Measurements from ENCODE around the gene LOXL1.
"Not testable (repeated sequence)": the region's sequence is repeated elsewhere in the genome, so short reads cannot be mapped to it uniquely, and the experiment has no call there.

The LOXL1 gene

DNA sequence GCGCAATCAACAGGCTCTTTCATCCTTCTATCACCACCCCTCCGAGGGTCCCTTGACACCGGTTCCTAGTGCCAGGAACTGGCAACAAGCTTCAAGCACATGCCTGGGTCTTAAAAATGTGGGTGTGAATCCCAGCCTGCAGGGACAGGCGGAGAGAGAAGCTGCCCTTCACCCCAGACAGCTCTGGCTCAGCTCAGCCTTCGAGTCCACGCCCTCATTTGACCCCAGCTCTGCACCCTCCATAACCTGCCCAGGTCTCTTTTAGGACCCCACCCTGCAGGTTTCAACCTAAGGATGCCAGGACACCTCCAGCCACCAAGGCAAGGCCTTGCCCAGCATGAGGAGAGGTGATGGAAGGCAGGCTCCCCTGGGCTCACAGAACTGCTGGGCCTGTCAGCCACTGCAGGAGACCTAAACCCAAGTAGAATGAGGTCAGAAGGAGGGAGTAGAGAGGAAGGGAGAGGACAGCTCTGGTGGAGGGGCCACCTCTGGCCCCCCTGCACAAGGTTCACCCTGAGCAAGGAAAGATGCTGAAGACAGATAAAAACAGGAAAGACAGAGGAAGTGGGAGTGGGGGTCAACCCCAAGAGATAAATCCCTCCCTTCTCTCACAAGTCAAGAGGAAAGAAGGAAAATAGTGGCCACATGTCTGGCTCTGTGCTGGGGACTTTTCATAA lies 2.6 kb upstream of the LOXL1 start:
- DNase-seq = no peak

DNA sequence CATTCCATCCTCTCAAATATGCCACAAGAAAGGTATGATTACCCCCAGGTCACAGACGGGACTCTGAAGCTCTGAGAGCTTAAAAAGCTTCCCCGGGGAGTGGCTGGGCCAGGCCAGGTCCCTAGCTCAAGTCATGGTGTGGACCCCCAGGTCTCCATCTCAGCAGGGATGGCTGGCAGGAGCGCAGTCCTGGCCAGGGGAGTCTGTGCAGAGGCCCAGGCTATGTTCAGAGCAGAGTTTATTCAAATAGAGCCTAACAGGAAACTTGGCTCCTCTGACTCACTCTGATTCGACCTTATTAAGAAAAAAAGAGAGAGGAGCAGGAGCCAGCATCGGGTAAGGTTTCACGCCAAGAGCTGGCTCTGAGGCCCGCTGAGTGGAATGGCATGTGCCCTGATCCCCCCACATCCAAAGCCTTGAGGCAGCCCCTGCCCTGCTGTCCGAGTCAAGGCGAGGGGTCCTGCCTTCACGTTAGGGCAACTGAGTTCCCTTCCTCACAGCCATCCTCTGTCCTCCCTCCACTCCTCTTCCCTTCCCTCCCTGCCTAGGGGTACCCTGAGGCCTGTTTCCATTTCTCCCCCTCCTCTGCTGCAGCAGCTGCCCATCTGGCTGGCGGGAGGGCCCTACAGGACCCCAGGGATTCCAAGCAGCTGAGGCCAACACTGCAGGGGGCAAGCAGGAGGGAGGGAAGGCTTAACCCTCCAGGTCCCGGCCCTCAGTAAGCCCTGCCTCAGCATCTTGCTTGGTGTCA lies 1.9 kb upstream of the LOXL1 start:
- DNase-seq = peak in 1 of 2 donors; percentile 31

DNA sequence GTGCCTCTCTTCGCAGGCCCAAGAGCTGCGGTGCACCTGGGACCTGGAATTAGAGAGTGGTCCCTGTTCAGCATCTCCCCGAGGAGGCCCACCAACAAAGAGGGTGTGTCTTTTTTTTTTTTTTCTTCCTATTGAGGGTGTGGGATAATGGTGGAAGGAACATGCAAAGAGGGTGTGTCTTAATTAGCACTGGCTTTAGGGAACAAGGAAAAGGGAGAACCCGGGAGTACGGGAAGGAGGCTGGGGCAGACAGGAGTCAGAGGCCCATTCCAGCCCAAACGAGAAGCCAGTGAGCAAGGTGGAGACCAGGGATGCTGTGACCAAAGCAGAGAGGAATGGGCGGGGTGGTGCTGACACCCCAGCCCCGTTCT lies 429 bp upstream of the LOXL1 start:
- no peak for DNase-seq

DNA sequence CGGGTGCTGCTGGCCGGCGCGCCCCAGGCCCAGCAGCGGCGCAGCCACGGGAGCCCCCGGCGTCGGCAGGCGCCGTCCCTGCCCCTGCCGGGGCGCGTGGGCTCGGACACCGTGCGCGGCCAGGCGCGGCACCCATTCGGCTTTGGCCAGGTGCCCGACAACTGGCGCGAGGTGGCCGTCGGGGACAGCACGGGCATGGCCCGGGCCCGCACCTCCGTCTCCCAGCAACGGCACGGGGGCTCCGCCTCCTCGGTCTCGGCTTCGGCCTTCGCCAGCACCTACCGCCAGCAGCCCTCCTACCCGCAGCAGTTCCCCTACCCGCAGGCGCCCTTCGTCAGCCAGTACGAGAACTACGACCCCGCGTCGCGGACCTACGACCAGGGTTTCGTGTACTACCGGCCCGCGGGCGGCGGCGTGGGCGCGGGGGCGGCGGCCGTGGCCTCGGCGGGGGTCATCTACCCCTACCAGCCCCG lies 777 bp downstream of the LOXL1 start:
- peak; percentile 25 to 42 for DNase-seq

DNA sequence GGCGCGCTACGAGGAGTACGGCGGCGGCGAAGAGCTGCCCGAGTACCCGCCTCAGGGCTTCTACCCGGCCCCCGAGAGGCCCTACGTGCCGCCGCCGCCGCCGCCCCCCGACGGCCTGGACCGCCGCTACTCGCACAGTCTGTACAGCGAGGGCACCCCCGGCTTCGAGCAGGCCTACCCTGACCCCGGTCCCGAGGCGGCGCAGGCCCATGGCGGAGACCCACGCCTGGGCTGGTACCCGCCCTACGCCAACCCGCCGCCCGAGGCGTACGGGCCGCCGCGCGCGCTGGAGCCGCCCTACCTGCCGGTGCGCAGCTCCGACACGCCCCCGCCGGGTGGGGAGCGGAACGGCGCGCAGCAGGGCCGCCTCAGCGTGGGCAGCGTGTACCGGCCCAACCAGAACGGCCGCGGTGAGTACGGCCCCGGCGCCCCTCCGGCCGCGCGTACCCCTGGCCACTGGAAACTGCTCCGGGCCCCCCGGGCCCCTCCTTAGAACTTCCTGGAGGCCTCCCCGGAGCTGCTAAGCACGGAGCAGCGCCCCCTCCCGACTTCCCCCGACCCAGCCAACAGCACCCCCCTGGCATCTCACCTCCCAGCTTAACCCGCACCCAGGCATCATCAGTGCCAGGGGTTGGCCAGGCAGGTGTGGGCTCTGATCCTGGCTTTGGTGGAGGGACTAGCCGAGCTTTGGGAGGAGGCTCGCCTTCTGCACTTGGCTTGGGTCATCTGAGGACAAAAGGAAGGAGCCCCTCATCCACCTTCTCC lies 1.4 kb downstream of the LOXL1 start:
- DNase-seq = peak; percentile 59 to 77

DNA sequence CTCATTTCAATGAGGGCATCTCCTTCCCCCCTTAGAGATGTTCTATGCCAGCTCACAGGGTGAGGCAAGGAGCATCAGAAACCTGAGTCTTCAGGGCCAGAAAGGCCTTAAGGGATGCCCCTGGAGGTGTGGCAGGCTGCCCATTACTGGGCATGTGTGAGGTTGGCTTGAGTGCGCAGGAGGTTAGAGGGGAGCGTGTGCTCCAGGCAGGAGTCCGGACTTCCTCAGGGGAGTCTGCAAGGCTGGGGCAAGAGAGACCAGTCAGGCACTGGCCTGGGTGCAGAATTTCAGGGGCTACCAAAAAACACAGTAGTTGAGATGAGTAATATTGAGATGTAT lies 1.9 kb downstream of the LOXL1 start:
- DNase-seq = no peak

DNA sequence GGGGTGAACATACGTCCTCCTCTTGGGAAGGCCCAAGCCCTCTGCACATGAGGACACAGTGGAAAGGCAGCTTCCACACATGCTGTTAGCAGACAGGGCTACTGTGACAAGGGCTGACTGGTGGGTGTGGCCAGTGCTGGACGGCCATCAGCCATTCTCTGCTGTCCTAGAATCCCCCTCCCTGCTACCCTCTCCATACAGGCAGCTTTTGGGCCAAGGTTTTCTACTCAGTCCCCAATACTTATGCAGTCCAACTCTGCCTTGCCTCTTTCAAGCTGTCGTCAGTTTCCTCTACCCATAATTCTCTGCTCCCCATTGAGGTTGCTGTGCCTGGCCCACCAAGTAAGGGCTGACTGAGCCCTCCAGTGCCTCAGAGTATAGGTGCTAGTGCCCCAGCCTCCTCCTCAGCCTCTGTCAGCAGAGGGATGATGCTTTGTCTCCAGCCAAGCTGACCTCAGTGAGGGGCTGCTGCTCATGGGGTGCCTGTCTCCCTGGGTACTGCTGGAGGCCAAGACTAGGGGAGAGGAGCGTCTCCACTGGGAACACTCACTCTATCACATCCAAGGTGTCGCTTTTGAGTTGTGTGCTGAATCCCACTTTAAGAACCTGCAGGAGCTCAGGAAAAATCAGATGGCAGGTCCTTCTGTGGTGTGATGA lies 2.8 kb downstream of the LOXL1 start:
- DNase-seq = no peak

DNA sequence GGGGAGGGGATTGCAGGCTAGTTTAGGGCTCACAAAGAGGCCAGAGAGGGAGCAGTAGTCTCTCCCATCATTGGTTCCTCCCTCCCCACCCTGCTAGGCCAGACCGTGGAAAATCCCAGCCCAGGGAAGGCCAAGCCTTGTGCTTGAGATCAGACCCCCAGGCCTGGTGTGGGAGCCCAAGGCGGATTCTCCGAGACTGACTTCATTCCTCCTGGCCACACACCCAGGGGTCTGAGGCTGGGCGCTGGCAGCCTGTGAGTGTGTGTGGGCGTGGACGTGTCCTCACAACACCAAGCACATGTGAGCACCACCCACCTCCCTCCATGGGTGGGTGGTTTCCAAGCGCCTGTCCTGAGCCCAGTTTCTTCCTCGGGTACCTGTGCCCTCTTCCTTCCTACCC lies 4.1 kb downstream of the LOXL1 start:
- DNase-seq = no peak

DNA sequence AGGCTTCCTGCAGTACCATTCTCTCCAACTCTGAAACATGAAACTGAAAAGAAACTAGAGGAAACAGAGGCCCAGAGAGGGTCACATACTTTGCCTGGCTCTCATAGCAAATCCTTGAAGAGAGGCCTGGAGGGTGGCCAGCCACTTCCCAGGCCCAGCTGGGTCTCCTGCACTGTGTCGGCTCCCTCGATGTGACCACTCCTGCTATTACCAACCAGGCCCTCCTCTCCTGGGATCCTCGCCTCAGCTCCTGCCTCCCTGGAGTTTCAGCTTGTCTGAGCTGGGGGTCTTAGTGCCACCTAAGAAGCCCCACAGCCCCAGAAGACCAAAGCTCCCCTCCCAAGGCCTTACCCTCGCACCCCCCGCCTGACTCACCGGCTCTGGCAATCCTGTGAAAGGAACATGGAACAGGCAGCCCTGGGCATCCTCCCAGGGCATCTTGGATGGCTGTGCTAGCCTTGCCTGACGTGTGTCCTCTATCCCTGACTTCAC lies 4.6 kb downstream of the LOXL1 start:
- DNase-seq = no peak

DNA sequence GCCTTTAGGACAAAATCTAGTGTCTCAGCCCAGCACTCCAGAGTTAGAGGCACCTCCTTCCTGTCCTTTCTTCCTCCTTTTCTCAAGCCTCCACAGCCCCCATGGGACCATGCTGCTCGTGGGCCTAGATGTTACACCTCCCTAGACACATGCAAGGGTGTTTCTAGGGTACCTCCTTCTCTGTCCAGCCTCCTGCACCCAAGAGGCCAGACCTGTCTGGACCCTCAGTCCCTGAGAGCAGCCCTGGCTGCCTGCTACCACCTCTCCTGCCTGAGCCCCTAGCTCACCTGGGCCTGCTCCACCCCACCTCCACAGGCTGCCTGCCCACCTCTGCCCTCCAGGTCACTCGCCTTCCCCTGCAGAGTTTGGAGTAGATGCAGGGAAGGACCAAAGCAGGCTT lies 5.2 kb downstream of the LOXL1 start:
- DNase-seq = no peak

DNA sequence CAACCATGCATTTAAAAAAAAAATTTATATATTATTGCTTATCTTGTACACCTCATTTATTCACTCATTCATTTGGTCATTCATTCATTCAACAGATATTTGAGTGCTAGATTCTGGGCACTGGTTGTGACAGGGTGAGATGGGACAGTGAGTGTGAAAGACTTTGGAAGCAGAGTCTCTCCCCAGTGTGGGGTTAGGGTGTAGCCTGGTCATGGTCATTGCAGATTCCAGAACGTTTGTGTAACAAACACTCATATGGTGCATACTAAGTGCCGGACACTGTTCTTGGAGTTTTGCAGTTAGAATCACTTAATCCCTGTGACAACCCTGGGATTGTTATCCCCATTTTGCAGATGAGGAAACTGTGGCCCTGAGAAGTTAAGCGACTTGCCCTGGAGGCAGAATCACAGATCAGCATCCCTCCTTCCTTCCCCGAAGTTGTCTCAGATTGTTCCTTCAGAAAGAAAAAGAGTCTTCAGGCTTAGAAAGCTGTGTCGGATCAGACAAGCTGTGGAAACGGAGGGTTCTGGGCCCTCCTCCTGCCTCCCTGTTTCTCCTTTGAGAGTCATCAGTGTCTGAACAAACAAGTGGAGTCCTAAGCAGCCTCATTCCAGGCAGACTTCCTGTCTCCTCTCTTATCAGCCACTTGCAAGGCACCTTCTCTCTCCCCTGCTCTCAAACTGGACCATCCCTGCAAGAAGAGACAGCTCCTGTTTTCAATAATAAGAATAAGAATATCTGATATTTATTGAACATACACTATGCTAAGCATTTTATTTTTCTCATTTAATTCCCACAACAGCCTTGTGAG lies 6.3 kb downstream of the LOXL1 start:
- DNase-seq = no peak

DNA sequence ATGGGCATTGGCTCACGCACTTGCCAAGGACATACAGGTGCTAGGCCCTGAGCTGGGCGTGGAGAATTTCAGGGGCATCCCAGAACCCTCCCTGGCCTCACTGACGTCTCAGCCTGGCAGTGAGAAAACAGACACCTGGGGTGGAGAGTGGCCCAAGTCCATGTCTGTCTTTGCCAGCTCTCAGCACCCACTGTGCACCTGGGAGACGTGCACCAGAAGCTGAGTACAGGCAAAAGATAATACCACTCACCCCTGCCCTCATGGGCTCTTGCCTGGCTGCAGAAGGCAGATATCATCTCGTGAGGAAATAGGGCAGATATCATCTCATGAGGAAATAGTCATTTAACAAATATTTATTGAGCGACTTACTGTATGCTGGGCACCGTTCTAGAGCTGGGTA lies 8.0 kb downstream of the LOXL1 start:
- DNase-seq = no peak

DNA sequence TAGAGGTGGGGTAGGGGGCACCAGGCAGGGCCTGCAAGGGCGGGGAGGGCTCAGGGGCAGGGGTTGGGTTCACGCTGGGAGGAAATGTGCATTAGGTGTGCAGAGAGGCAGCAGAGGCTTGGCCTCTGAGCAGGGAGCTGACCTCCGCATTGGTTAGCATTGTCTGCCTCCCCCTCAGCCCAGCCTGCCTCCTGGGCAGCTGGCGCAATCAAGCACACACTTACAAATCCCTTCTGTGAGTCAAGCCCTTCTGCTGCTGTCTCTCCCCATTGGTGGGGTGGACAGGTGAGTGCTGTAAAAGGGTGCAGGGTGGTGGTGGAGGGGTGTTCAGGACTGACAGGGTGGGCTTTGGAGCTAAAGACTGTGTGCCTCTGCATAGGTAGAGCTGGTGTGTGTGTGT lies 9.3 kb downstream of the LOXL1 start:
- DNase-seq = no peak

DNA sequence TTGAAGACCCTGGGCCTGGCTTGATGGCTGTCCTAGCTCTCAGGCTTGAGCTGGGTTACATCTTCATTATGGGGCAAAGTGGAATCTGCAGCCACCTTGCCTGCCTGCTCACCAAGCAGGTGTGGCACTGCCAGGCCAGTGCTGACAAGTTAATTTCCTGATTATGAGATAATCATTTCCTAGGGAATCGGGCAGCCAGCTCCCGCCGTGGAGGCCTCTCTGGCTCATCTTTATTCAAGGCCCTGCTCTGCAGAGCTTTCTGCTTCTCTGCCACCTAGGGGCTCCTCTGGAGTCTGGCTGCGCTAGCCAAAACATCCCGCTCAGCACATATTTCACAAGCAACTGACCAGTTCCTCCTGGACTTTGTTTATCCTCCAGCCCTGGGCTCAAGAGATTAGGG lies 9.9 kb downstream of the LOXL1 start:
- no peak for DNase-seq

DNA sequence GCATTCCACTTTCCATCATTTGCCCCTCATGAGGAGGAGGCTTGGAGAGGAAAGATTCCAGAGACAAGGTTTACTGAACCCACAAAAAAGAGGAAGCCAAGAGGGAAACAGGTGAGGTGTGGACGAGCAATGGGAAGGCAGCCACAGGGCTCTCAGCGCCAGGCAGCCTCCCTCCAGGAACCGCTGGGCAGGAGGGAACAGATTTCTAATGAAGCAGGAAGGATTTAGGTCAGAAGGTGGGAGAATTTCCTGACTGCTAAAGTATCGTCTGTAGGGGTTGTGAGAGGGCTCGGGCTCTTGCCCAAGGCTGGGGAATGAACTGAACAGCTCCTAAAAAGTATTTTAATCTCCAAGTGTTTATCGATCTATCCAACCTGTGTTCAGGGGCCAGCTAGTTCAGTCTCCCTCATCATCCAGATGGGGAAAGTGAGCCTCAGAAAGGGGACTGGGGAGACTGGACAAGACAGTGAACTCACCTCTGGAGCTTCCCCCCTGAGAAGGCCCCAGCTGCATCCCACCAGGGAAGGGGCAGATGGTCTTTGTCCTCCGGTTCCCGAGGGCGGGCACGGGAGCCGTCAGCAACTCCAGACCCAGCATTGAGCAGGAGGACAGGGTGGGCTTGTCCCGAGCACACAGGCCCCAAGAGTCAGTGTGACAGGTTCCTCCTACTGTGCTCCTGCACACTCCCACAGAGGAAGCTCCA lies 10.5 kb downstream of the LOXL1 start:
- DNase-seq = no peak

DNA sequence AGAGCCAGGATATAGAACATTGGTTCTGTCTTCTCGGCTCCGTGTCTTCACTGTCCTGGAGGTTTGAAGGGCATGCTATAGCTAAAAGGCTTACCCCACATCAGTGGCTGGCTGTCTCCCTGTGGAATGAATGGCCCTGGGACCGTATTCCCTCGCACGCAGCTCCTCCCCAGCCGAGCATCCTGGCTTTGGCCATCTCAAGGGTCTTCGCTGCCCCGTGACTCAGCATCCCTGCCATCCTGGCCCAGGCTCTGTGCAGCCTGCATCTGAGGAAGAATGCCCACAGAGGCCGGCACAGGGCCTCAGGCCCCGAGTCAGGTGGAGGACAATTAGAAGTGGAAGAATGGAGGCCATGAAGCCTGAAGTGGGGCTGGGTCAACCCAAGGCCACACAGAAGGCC lies 11.0 kb downstream of the LOXL1 start:
- DNase-seq = no peak

DNA sequence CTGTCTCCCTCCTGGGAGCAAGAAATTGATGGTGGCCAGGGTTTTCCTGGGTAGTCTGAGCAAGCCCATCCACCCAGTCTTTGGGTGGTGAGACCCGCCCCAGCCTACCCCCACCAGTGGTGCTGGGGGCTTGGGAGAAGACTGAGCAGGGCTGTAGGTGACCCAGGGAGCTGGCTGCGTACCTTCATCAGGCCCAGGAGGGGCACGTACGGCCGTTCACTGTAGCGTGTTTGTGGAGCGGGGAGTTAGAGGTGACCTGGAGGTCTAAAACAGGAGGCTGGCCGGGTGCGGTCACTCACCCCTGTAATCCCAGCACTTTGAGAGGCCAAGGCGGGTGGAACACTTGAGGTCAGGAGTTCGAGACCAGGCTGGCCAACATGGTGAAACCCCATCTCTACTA lies 11.5 kb downstream of the LOXL1 start:
- no peak for DNase-seq

DNA sequence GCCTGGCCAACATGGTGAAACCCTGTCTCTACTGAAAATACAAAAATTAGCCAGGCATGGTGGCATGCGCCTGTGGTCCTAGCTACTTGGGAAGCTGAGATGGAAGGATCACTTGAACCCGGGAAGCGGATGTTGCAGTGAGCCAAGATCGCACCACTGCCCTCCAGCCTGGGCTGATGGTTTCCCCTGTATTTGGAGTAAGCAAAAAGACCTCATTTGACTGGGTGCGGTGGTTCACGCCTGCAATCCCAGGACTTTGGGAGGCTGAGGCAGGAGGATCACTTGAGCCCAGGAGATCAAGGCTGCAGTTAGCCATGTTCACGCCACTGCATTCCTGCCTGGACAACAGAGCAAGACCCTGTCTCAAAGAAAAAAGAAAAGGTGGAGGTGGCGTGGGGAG lies 12.3 kb downstream of the LOXL1 start:
- not testable (repeated sequence) for DNase-seq

DNA sequence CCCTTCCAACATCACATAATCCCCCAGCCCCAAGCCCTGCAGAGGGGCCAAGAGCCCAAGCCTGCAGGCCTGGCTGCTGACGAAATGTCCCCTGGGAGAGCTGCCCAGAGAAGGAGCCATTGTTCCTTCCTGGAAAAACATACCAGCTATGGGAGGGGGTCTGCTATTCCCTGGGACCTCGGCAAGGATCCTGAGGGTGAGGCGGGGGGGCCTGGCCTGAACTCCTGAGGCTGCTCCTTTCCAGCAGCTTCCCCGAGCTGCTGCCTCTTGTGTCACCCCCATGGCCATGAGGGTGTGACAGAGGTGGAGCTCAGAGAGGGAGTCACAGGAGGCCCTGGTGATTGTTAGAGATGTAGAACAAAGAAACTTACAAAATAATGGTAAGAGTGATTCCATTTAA lies 12.9 kb downstream of the LOXL1 start:
- DNase-seq = no peak

DNA sequence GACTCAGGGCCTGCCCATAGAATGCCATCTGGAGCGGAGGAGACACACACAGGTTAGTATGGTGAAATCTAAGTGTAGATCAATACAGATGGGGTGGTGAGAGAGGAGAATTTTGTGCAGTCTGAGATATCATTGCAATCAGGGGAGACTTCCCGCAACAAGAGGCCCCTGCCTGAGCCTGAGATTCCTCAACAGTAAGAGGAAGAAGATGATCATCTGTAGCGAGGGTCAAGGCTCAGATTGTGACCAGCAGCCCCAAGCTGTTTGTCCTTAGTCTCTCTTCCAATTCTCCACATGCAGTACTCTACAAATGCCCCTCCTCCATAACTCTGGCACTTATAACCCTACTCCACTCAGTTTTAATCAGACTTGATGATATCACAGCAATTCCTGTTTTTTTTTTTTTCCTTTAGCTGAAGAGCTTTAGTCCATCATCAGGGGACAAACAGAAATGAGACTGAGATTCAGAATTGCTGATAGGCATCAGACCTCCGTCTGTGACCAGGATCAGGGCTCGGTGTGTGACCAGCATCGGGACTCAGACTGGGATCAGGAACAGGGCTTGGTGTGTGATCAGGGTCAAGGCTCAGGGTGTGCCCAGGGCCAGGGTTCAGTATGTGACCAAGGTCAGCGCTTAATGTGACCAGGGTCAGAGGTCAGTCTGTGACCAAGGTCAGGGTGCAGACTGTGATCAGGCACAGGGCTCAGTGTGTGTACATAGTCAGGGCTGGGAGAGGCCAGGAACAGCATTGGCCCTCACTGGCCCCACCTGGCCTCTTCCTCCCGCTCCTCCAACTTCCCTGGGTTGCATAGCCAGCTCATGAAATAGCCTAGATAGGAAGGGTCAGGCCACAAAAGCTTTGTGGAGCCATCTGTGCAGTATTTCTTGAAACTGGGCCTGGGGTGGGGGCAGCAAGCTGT lies 14.1 kb downstream of the LOXL1 start:
- no peak for DNase-seq

DNA sequence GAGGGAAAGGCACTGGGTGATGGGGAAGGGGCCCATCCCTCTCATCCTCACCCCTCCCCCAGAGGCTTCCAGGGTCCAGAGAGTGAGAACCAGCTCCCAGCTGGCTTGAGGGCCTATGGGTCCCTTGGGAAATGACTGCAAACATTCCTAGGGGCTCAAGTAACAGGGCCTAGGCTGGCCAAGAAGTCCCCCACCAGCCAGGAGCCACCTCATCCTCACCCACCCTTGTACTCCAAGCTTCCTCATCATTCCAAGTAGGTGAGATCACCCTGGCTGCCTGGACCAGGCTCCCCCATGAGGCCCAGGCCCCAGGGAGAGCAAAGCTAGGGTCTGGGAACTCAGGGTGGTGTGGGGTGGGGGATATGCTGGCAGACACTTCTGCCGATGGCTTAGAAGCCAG lies 14.8 kb downstream of the LOXL1 start:
- DNase-seq = no peak
